HPDE6-E6E7 (cell line): Measurements from ENCODE around the gene NINJ2.

ENCODE experiments used
- DNase-seq: peaks from one replicate; pipeline ENCODE4 v3.0.0; 2011; ENCODE audit warnings: missing footprints; ENCODE audit errors: extremely low spot score

The NINJ2 gene

DNA sequence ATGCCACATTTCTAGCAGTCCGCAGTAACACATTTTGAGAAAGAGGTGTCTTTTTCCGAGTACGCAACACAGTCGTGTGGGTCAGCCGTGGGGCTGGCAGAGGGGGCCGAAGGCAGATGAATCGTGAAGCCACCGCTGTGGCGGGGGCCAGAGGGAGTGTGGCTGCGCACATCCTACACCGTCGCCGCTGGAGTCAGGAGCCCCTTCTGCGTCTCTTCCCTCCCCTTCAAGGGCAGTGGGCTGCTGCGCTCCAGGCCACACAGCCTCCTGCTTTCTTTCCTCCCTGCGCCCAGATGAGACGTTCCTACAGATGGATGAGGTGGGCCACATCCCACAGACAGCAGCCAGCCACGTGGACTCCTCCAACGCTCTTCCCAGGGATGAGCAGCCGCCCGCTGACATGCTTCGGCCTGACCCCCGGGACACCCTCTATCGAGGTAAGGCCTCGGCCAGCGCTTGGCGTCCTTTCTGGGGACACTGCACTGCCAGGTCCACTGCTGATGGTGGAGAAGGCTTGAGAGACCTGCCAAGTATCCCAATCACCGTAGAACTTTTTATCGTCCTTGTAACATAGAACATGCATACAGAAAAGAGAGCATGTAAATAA is 113.7 kb downstream of the NINJ2 start:
- DNase-seq, result no peak

DNA sequence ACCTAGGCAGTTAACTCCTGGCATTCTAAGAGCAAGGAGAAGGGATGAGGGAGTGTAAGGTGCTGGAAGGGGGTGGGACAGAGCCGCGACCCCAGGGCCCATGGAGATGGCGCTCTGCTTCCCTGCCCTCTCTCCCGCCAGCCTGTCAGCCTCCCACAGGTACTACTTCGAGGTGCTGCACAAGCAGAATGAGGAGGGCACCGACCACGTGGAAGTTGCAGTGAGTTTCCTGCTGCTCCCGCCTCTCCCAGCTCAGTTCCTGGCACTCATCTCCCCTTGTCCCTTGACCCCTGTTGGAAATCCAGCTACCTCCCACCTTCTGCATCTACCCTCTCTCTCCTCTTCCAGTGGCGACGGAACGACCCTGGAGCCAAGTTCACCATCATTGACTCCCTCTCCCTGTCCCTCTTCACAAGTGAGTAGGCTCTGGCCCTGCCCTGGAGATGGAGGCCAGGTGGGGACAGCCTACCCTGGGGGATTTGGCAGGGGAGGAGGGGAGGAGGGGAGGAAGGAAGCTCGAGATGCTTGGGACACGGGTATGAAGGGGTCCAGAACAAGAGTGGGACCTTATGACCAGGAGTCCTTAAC is 115.3 kb downstream of the NINJ2 start:
- no peak for DNase-seq

DNA sequence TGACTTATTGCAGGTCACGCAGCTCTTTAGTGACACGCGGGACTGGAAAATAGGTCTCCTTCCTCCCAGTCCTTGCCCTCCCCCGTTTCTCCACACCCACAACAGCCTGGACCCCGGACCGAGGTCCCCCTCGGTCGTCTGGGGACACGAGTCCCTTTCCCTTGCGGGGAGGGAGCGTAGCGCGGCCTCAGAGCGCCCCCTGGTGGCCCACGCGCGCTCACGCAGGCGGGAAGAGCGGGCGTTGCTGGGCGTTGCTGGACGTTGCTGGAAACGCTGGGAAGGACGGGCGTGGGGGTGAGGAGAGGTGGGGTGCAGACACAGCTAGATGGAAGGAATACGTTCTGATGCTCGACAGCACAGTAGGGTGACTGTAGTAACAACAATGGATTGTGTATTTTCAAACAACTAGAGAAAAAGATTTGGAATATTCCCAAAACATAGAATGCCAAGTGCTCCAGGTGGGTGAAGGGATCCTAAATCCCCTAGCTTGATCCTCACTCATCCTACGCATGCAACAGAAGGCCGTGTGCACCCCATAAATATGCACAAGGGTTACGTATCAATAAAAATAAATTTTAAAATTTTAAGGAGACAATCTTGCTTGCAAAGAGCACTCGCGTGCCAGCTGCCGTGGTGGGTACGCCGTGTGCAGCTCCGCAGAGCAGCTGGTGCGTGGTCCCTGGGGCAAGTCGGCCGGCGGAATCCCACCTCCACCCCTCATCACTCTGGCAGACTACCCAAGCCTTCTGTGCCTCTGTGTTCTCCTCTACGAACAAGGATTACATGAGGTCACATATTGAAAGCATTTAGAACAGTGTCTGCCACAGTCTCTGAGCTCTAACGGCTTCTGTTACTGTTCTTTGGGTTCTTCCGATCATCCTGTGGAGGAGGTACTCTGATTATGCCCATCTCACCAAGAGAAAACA is 116.1 kb downstream of the NINJ2 start:
- DNase-seq, result peak; percentile 60

DNA sequence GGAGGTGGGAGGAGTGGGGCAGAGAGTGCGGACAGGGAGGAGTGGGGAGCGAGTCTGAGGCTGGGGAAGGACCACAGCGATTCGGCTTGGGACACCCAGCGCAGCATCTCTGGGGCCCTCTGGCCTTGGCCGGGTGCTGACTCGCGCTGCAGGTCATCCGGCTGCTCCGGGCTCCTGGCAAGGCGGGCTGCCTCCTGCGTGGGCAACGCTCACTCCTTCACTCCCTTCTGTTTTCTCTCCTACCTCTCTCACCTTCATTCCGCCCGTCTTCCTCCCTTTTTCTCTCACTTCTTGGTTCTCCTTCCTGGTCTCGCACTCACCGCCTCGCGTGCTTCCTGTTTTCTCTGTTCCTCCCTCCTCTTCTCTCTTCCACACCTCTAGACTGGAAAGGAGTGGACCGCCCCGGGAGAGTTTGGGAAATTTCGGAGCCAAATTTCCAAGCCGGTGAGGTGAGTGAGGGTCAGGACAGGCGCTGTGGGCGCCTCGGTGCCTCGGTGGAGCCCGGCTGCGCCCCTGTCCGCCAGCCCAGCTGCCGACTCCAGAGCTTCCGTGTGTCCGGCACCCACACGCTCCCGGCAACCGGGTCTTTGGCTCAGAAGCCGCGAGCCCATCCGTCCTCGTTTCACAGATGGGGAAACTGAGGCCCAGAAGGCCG is 116.9 kb downstream of the NINJ2 start:
- DNase-seq, result no peak

DNA sequence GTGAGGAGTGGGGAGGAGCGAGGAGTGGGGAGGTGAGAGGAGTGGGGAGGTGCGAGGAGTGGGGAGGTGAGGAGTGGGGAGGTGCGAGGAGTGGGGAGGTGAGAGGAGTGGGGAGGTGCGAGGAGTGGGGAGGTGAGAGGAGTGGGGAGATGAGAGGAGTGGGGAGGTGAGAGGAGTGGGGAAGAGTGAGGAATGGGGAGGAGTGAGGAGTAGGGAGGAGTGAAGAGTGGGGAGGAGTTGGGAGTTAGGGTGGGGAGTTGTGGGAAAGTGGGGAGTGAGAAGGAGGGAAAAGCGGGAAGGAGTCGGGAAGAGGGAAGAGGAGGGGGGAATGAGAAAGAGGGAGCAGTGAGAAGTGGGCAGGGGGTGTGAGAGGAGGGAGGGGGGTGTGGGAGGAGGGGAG is 117.4 kb downstream of the NINJ2 start:
- no peak for DNase-seq

DNA sequence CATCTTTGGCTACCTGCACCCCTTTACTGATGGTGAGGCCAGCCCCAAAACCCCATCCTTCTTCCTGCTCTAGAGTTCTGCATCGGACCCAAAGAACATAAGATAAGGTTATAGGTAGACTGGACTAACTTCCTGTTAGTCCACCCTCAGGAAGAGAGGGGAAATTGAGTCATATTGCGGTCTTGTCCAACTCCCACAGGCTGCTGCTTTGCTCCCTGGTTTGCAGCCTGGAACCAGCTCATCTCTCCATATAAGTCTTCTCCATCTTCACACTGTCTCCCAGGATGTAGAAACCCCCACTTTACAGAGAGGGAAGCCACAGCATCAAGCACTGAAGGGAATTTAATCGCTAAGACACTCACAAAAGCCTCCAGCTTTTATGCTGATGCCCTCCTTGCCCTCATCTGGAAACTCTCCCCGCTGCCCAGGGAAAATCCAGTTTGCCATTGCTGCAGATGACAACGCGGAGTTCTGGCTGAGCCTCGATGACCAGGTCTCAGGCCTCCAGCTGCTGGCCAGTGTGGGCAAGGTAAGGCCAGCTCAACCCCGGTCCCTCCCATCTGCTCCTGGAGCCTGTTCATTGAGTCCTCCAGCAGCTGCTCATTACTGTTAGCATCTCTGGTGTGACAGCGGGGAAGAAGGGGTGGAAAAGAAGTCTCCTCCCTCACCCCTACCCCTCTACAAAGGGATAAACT is 118.2 kb downstream of the NINJ2 start:
- no peak for DNase-seq

DNA sequence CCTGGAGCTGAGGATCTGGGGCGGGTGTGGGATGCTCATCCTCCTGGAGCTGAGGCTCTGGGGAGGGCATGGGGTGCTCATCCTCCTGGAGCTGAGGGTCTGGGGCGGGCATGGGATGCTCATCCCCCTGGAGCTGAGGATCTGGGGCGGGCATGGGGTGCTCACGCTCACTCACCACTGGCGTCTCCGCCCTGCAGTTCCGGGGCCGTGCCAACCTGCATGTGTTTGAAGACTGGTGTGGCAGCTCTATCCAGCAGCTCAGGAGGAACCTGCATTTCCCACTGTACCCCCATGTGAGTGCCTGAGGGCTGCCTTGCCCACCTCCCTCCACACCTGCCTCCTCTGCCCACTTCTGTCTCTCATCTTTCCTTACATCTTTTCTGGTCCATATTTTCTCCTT is 119.1 kb downstream of the NINJ2 start:
- DNase-seq, result no peak

DNA sequence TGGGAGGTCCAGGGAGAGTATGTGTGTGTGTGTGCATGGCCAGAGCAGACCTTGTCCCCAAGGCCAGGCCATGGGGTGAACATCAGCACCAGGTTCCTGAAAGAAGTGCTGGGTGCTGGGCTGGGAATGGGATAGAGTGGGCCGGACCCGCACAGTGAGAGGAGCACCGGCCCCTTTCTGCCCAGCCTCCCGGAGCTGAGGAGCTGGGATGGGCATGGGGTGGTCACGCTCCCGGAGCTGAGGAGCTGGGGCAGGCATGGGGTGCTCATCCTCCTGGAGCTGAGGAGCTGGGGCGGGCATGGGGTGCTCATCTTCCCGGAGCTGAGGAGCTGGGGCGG is 120.2 kb downstream of the NINJ2 start:
- DNase-seq, result no peak

DNA sequence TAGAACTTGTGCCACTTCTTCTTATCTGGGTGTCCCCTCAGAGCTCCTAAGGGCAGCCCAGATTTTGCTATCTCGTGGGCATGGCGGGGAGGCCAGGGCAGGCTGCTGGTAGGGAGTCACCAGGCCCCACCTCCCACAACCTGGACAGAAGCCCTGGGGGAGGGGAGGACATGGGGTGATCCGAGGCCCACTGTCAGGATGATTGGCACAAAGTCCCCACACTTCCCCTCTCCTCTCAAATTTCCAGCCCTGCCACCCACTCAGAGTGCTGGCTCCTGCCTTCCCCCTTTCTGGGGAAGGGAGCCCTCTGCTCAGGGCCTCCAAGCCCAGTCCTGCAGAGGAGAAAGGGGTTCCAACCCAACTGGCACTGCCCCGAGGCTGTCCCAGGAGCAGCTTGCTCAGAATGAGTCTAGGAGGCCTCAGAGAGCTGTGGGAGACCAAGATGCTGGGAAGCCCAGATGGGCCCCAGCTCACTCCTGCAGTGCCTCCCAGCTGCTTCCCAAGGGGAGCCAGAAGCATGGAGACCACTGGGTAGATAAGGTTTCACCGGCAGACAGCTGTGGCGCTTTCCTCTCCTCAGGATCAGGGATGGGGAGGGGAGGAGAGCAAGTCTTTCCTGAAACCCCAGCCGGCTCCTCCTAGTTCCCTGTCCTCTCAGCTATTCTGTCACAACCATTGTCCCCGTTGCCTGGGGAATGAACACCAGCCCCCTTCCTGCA is 120.7 kb downstream of the NINJ2 start:
- no peak for DNase-seq

DNA sequence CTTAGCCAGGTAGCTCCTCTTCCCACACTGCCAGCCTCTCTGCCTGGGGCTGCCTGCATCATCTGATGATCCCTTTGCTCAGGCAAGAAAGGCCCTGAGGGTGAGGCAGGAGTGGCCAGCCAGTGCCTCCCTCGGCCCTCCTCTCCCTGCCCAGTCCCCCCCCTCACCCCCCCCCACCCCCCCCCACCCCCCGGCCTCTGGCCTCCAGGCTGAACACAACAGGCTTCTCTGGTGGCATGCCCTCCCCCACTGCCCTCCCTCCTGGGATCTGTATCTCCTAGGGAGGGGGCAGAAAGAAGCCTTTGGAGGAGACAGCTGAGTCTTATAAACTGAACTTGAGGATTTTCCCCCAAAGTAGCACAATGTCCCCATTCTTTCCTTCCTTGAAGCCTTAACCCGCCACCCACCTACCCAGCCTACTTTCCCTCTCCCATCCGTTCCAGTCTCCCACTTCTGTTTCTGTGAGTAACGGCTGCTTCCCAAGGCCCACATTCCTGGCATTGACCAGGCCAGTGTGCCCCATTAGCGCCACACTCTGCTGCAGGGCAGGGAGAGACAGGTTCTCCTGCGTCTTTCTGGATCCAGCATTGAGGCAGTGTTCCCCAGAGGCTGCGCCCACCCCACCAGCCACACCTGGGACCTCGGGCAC is 121.4 kb downstream of the NINJ2 start:
- DNase-seq, result peak; percentile 73

DNA sequence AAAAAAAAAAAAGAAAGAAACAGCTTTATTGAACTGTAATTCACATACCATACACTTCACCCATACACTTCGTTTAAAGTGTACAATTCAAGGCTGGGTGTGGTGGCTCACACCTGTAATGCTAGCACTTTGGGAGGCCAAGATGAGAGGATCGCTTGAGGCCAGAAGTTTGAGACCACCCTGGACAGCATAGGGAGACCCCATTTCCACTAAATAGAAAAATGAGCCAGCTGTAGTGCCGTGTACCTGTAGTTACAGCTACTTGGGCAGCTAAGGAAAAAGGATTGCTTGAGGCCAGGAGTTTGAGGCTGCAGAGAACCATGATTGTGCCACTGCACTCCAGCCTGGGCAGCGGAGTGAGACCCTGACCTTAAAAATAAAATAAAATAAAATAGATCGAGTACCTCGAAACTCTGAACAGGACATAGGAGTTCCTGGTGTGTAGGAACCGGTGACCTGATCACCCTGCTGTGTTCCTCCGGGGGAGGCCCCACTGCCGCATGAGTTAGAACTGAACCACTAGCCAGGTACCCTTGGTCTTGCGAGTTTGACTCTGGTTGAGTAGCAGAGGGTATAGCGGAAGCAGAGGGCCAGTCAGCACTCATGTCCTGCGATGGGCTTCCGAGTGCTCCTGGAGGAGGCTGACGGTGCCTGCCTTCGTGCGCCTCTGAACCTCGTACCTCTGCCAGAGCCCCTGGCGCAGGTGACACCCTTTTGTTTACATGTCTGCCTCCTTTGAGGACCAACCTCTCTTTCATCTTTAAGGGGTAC is 123.5 kb downstream of the NINJ2 start:
- no peak for DNase-seq

DNA sequence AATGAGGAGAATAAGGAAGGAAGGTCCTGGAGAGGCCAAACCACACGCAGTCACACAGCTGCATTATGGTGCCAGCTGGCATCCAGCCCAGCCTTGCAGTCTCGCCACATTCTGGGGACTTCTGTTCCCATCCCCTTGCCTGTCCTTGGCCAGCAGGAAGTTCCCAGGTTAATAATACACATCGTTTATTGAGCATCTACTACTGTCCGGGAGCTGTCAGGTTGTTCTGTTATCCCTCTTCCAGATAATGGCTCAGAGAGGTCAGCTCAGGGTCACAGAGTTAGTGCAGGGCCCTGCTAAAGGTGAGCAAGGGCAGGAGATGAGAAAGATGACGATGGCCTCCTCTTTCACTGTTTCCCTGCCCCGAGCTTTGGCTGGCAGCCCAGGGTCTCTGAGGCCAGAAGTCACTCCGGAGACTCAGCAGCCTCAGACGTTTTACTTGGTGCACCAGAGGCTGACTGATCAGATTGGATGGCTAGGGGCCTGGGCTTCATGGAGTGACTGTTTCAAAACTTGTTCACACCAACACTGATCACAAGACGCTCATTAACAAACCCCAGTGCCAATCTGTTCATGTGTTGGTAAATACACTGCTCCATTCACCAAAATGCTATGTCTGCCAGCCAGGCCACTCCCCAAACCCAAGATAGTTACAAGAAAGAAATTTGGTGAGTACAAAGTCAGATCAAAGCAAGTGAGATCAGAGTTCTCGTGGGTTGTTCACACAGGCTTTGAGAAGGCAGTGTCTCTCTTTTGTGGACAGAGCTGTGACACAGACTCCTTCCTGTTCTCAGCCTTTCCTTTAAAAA is 124.3 kb downstream of the NINJ2 start:
- DNase-seq, result no peak

DNA sequence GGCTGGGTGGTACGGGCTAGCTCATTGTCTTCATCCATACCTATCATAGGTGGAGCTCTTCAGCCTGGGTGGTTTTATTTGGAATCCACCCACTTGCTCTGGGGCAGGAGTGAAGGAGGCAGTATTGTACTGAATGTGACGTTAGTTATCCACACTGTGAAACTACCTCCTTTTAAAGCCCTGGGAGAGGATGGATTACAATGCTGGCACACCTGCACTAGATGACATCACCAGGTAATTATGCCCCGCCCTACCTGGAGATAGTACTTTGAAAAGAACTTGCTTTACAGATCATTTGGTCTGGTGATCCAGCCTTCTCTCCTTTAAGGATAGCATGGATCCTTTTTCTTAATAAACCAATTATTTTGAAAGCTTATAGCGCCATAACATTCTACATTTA is 125.5 kb downstream of the NINJ2 start:
- peak; percentile 77 for DNase-seq

DNA sequence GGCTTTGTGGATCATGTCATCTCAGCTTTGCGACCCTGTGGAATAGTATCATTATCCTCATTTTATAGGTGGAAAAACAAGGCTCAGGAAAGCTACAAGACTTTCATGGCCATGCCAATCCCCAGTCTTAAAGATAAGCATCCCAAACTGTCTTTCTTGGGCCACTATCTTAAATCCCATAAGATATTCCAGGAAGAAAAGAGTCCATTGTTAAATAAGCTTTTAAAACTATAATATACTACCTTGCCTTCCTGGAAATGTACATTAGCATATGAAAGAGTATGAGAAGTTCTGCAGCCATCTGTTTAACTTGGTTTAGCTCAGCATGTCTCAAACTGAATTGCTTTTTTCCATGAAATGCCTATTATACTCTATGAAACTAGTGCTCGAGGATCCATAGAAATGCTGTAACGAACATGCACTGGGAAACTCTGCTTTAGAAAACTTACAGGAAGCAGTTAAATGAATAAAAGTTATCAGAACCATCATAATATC is 126.4 kb downstream of the NINJ2 start:
- no peak for DNase-seq

DNA sequence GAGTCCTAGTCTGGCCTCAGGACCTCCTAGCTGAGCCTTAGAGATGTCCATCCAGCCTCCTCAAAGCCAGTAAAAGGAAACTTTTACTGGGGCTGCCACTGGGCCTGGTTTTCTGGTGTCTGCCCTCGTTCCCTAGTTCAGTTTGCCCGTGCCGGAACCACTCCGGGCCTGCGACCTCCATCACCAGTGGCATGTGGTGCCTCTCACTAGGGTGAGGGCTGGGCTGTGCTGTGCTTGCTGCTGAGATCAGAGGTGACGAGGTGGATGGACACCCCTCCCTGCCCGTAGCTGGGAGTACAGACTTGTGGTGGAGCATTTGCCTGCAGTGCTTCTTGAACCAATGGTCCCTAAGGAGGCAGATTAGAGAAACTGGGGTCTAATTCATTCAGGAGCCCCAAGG is 127.8 kb downstream of the NINJ2 start:
- no peak for DNase-seq

DNA sequence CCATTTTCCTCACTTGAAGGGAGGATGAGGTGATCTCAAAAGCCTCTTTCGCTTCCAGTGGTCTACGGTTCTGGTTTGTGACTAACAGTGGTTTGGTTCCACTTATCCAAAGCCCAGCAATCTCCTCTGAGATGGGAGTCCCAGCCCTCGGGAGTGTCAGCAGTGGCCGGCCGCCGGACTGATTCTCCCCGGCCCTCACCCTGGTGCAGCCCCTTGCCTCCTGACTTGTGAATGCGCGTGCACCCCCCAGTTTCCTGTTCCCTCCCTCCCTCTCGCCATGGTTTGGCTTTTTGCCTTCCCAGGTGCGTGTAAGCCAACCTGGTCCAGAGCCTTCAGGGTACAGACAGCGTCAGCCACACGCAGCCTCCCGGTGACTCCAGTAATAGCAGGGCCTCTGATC is 129.0 kb downstream of the NINJ2 start:
- no peak for DNase-seq

DNA sequence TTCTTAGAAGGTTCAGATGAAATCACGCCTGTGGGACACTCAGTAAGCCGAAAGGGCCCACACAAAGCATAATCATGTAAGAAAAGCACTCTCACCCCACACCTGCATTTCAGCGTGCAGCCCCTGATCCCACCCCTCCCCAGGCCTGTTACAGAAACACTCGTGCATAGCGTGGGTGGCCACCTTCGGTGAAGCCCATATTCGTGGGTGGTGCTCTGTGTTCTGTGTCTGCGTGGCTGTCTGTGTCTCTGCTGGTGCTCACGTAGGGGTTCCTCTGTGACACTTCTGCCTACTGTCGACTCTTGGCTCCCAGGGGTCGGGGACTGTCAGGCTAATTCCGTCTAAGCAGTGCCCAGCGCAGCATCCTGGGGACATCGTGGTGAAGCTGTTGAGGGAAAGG is 129.5 kb downstream of the NINJ2 start:
- no peak for DNase-seq

DNA sequence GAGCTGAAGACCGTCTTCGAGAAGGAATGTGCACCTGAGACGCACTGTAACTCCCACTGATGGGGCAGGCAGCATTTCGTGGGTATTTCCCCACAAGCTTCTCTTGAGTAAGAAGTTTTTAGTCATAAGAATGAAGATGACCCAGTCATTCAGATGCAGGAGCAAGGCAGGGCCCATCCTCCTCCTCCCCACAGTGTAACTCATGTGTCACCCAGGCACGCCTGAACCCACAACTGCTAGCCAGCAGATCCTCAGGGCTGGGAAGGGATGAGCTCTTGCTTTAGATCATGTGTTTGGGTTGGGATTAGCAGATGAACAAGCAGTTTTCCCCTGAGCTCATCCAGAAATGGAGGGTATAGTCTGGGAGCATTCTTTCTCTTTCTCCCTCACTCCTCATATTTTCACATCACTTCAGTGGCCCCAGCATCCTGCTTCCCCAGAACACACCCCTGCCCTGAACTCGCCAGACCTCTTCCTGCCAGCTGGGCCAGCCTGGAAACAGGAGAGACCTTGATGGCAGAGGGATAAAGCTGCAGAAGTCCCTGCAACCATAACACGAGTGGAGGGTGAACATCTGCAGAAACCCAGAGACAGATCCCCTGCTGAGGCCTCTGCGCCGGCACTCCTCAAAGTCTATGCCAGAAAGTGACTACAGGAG is 130.2 kb downstream of the NINJ2 start:
- DNase-seq, result peak; percentile 79
